Neural progenitor cell (in vitro differentiated cells): ENCODE data around the gene TBC1D14.

ENCODE experiments used
- CTCF ChIP-seq: fragments of 200-600 bp; sonication (generic); IDR thresholded peaks from 2 replicates; pipeline ENCODE4 v1.5.1; 2017; ENCODE audit warnings: antibody characterized with exemption, mild to moderate bottlenecking
- EZH2 ChIP-seq: fragments of 200-600 bp; sonication (generic); IDR thresholded peaks from 2 replicates; pipeline ENCODE4 v1.6.1; 2017; ENCODE audit warnings: antibody characterized with exemption, mild to moderate bottlenecking, moderate library complexity
- EZH2phosphoT487 ChIP-seq: fragments of 200-600 bp; sonication (generic); IDR thresholded peaks from 2 replicates; pipeline ENCODE4 v1.6.1; 2017; ENCODE audit warnings: antibody characterized with exemption

GRCh38 chr4:7060346-7061150, 150.9 kb downstream of the TBC1D14 start:
- TF ChIP-seq CTCF (no peak), EZH2 (no peak), EZH2phosphoT487 (no peak)
